Measurements from ENCODE around the gene GID8. TPM values are rescaled to one million over a fixed set of nuclear protein-coding genes. Genes with fewer than 3 reads are reported as not detected.

Gene GID8
- total and polyA plus RNA-seq, 4 donors = 8.9 to 23.7 (median 18.5) TPM

- 24 to 30% methylated on average over 8 of the region's 8 CpGs for WGBS, 2 donors
- peak in 1 of 2 donors; percentile 48 for DNase-seq
- intact Hi-C loops (cut with DNase I) = no loop called here
These were observed 22.9 kb upstream of the GID8 start for GRCh38 chr20:62914970-62915457.

GRCh38 chr20:62916703-62917476 lies 21.1 kb upstream of the GID8 start:
- H3K4me1 ChIP-seq (ENCODE audit: control insufficient read depth in 1 of 2, insufficient read depth in 2 of 2, low read length in 2 of 2) = peaks cover 1 to 8% of the 10 kb centered on the region in 2 donors
- H3K27me3 ChIP-seq (ENCODE audit: control insufficient read depth in 1 of 2, insufficient read depth in 2 of 2, low read length in 1 of 2) = no peaks in the 10 kb centered on the region
- H3K27ac ChIP-seq (ENCODE audit: low read depth in 1 of 2, low read length in 2 of 2) = no peak overlapping the region
- no peak overlapping the region for H3K4me3 ChIP-seq (ENCODE audit: low read length in 2 of 2)
- no peaks in the 10 kb centered on the region for H3K9me3 ChIP-seq (ENCODE audit: control insufficient read depth, low read length)
- intact Hi-C loops (cut with DNase I) = no loop called here
- no peaks in the 10 kb centered on the region for H3K36me3 ChIP-seq (ENCODE audit: control insufficient read depth in 1 of 2, insufficient read depth in 2 of 2, low read length in 1 of 2)
- peak in 1 of 2 donors; percentile 27 for DNase-seq
- no peak for ATAC-seq (ENCODE audit: low FRiP score)
- WGBS, 2 donors = 72 to 74% methylated on average over 10 of the region's 10 CpGs

More at GRCh38 chr20:62914970-62915457, 22.9 kb upstream of the GID8 start:
- no peak overlapping the region for H3K4me3 ChIP-seq (ENCODE audit: low read length in 2 of 2)
- ATAC-seq (ENCODE audit: low FRiP score) = peak; percentile 72
- no peak overlapping the region for H3K27ac ChIP-seq (ENCODE audit: low read depth in 1 of 2, low read length in 2 of 2)
- peaks cover 0 to 10% of the 10 kb centered on the region in 2 donors for H3K36me3 ChIP-seq (ENCODE audit: control insufficient read depth in 1 of 2, insufficient read depth in 2 of 2, low read length in 1 of 2)
- H3K27me3 ChIP-seq (ENCODE audit: control insufficient read depth in 1 of 2, insufficient read depth in 2 of 2, low read length in 1 of 2) = no peaks in the 10 kb centered on the region
- H3K9me3 ChIP-seq (ENCODE audit: control insufficient read depth, low read length) = no peaks in the 10 kb centered on the region
- H3K4me1 ChIP-seq (ENCODE audit: control insufficient read depth in 1 of 2, insufficient read depth in 2 of 2, low read length in 2 of 2) = peaks cover 1 to 8% of the 10 kb centered on the region in 2 donors

GRCh38 chr20:62917720-62918119 lies 20.2 kb upstream of the GID8 start:
- no peaks in the 10 kb centered on the region for H3K27me3 ChIP-seq (ENCODE audit: control insufficient read depth in 1 of 2, insufficient read depth in 2 of 2, low read length in 1 of 2)
- intact Hi-C loops (cut with DNase I) = no loop called here
- no peaks in the 10 kb centered on the region for H3K9me3 ChIP-seq (ENCODE audit: control insufficient read depth, low read length)
- DNase-seq (no peak), ATAC-seq (ENCODE audit: low FRiP score) (no peak)
- peaks cover 1 to 8% of the 10 kb centered on the region in 2 donors for H3K4me1 ChIP-seq (ENCODE audit: control insufficient read depth in 1 of 2, insufficient read depth in 2 of 2, low read length in 2 of 2)
- no peak overlapping the region for H3K27ac ChIP-seq (ENCODE audit: low read depth in 1 of 2, low read length in 2 of 2)
- H3K36me3 ChIP-seq (ENCODE audit: control insufficient read depth in 1 of 2, insufficient read depth in 2 of 2, low read length in 1 of 2) = no peaks in the 10 kb centered on the region
- 54 to 61% methylated on average over 3 of the region's 3 CpGs for WGBS, 2 donors
- no peak overlapping the region for H3K4me3 ChIP-seq (ENCODE audit: low read length in 2 of 2)

- WGBS, 2 donors = 43 to 48% methylated on average over 3 of the region's 3 CpGs
- DNase-seq (peak in 1 of 2 donors; percentile 17), ATAC-seq (ENCODE audit: low FRiP score) (no peak)
- no peaks in the 10 kb centered on the region for H3K9me3 ChIP-seq (ENCODE audit: control insufficient read depth, low read length)
- H3K4me1 ChIP-seq (ENCODE audit: control insufficient read depth in 1 of 2, insufficient read depth in 2 of 2, low read length in 2 of 2) = peaks cover 3 to 8% of the 10 kb centered on the region in 2 donors
- no peak overlapping the region for H3K4me3 ChIP-seq (ENCODE audit: low read length in 2 of 2)
- no peaks in the 10 kb centered on the region for H3K27me3 ChIP-seq (ENCODE audit: control insufficient read depth in 1 of 2, insufficient read depth in 2 of 2, low read length in 1 of 2)
- H3K36me3 ChIP-seq (ENCODE audit: control insufficient read depth in 1 of 2, insufficient read depth in 2 of 2, low read length in 1 of 2) = no peaks in the 10 kb centered on the region
- intact Hi-C loops (cut with DNase I) = no loop called here
- no peak overlapping the region for H3K27ac ChIP-seq (ENCODE audit: low read depth in 1 of 2, low read length in 2 of 2)
These were observed 19.8 kb upstream of the GID8 start for GRCh38 chr20:62918147-62918546.

GRCh38 chr20:62918831-62919230 lies 19.1 kb upstream of the GID8 start:
- Histone ChIP-seq H3K4me3 (ENCODE audit: low read length in 2 of 2) (no peak overlapping the region), H3K27ac (ENCODE audit: low read depth in 1 of 2, low read length in 2 of 2) (no peak overlapping the region), H3K36me3 (ENCODE audit: control insufficient read depth in 1 of 2, insufficient read depth in 2 of 2, low read length in 1 of 2) (no peaks in the 10 kb centered on the region), H3K4me1 (ENCODE audit: control insufficient read depth in 1 of 2, insufficient read depth in 2 of 2, low read length in 2 of 2) (peaks cover 3 to 8% of the 10 kb centered on the region in 2 donors), H3K27me3 (ENCODE audit: control insufficient read depth in 1 of 2, insufficient read depth in 2 of 2, low read length in 1 of 2) (no peaks in the 10 kb centered on the region), H3K9me3 (ENCODE audit: control insufficient read depth, low read length) (no peaks in the 10 kb centered on the region)
- DNase-seq (peak in 1 of 2 donors; percentile 55), ATAC-seq (ENCODE audit: low FRiP score) (no peak)
- intact Hi-C loops (cut with DNase I) = no loop called here
- WGBS, 2 donors = 75 to 77% methylated on average over 6 of the region's 6 CpGs

- Histone ChIP-seq H3K4me3 (ENCODE audit: low read length in 2 of 2) (no peak overlapping the region), H3K36me3 (ENCODE audit: control insufficient read depth in 1 of 2, insufficient read depth in 2 of 2, low read length in 1 of 2) (no peaks in the 10 kb centered on the region), H3K9me3 (ENCODE audit: control insufficient read depth, low read length) (no peaks in the 10 kb centered on the region), H3K27me3 (ENCODE audit: control insufficient read depth in 1 of 2, insufficient read depth in 2 of 2, low read length in 1 of 2) (no peaks in the 10 kb centered on the region), H3K27ac (ENCODE audit: low read depth in 1 of 2, low read length in 2 of 2) (no peak overlapping the region), H3K4me1 (ENCODE audit: control insufficient read depth in 1 of 2, insufficient read depth in 2 of 2, low read length in 2 of 2) (peaks cover 1 to 8% of the 10 kb centered on the region in 2 donors)
- intact Hi-C loops (cut with DNase I) = no loop called here
- 71 to 74% methylated on average over 10 of the region's 10 CpGs for WGBS, 2 donors
- DNase-seq (peak in 1 of 2 donors; percentile 33), ATAC-seq (ENCODE audit: low FRiP score) (no peak)
These were observed 17.8 kb upstream of the GID8 start for GRCh38 chr20:62920039-62920645.

GRCh38 chr20:62921119-62921687 lies 16.7 kb upstream of the GID8 start:
- Histone ChIP-seq H3K4me1 (ENCODE audit: control insufficient read depth in 1 of 2, insufficient read depth in 2 of 2, low read length in 2 of 2) (peaks cover 1 to 8% of the 10 kb centered on the region in 2 donors), H3K9me3 (ENCODE audit: control insufficient read depth, low read length) (no peaks in the 10 kb centered on the region), H3K4me3 (ENCODE audit: low read length in 2 of 2) (no peak overlapping the region), H3K27me3 (ENCODE audit: control insufficient read depth in 1 of 2, insufficient read depth in 2 of 2, low read length in 1 of 2) (no peaks in the 10 kb centered on the region), H3K27ac (ENCODE audit: low read depth in 1 of 2, low read length in 2 of 2) (no peak overlapping the region), H3K36me3 (ENCODE audit: control insufficient read depth in 1 of 2, insufficient read depth in 2 of 2, low read length in 1 of 2) (no peaks in the 10 kb centered on the region)
- no peak for ATAC-seq (ENCODE audit: low FRiP score)
- DNase-seq = peak in 1 of 2 donors; percentile 75
- 38 to 41% methylated on average over 8 of the region's 8 CpGs for WGBS, 2 donors
- intact Hi-C loops (cut with DNase I) = no loop called here

GRCh38 chr20:62922451-62922921 lies 15.5 kb upstream of the GID8 start:
- Histone ChIP-seq H3K4me3 (ENCODE audit: low read length in 2 of 2) (no peak overlapping the region), H3K4me1 (ENCODE audit: control insufficient read depth in 1 of 2, insufficient read depth in 2 of 2, low read length in 2 of 2) (peaks cover 1 to 7% of the 10 kb centered on the region in 2 donors), H3K36me3 (ENCODE audit: control insufficient read depth in 1 of 2, insufficient read depth in 2 of 2, low read length in 1 of 2) (no peaks in the 10 kb centered on the region), H3K27ac (ENCODE audit: low read depth in 1 of 2, low read length in 2 of 2) (peak overlapping the region in 1 of 2 donors; percentile 0), H3K27me3 (ENCODE audit: control insufficient read depth in 1 of 2, insufficient read depth in 2 of 2, low read length in 1 of 2) (no peaks in the 10 kb centered on the region), H3K9me3 (ENCODE audit: control insufficient read depth, low read length) (no peaks in the 10 kb centered on the region)
- WGBS, 2 donors = 73 to 78% methylated on average over 14 of the region's 14 CpGs
- DNase-seq = peak in 1 of 2 donors; percentile 22
- intact Hi-C loops (cut with DNase I) = no loop called here
- no peak for ATAC-seq (ENCODE audit: low FRiP score)
